Caco-2 (cell line): ENCODE results near the gene DCXR. TPM values are rescaled to one million over a fixed set of nuclear protein-coding genes. Genes with fewer than 3 reads are reported as not detected.

Experiments
- BruUV-seq: library from RNA; stranded (reverse); fragments of 400-500 nt; replicated peaks from 2 replicates; lab custom pipeline; 2021; lab: Mats Ljungman, UMichigan
- CTCF ChIA-PET: fragments of 300-600 bp; sonication (Branson Sonifier 250); formaldehyde crosslinking; loops from one replicate; lab custom pipeline; 2022; ENCODE audit warnings: antibody characterized with exemption; lab: Charles Lee
- POLR2A ChIA-PET: fragments of 300-600 bp; sonication (Branson Sonifier 250); formaldehyde crosslinking; loops from one replicate; lab custom pipeline; 2022; ENCODE audit warnings: antibody characterized with exemption; lab: Charles Lee
- DNase-seq, 2 experiments: peaks; one replicate each; pipeline versions ENCODE4 v3.0.0 to v3.0.0-alpha.2; 2020 to 2022
- H3K27me3 ChIP-seq: replicated peaks from 2 replicates; pipeline ENCODE4 v1.6.0; 2011; ENCODE audit warnings: low read length; ENCODE audit not compliant: control insufficient read depth, insufficient read depth
- H3K36me3 ChIP-seq: 2 replicates; pipeline ENCODE4 v1.5.1; 2011; ENCODE audit warnings: low read length; ENCODE audit not compliant: control insufficient read depth, insufficient read depth
- H3K4me1 ChIP-seq: fragments of 250-450 bp; sonication (Bioruptor Pico); 2 replicates; pipeline ENCODE4 v1.5.1; 2020; ENCODE audit warnings: mild to moderate bottlenecking
- H3K4me3 ChIP-seq: 2 replicates; pipeline ENCODE4 v1.5.1; 2011; ENCODE audit warnings: low read depth, mild to moderate bottlenecking, control low read depth, low read length
- H3K9me3 ChIP-seq: fragments of 250-450 bp; sonication (Bioruptor Pico); 2 replicates; pipeline ENCODE4 v1.5.1; 2020; ENCODE audit warnings: mild to moderate bottlenecking, moderate library complexity
- H3K27ac Mint-ChIP-seq: one replicate; pipeline ENCODE4 v1.8.0; 2022; ENCODE audit warnings: mixed read lengths; ENCODE audit not compliant: unreplicated experiment
- H3K27me3 Mint-ChIP-seq: one replicate; pipeline ENCODE4 v1.8.0; 2022; ENCODE audit warnings: mixed read lengths; ENCODE audit not compliant: insufficient read depth, unreplicated experiment
- H3K36me3 Mint-ChIP-seq: one replicate; pipeline ENCODE4 v1.8.0; 2022; ENCODE audit warnings: mild to moderate bottlenecking, mixed read lengths; ENCODE audit not compliant: insufficient read depth, unreplicated experiment
- H3K4me1 Mint-ChIP-seq: one replicate; pipeline ENCODE4 v1.8.0; 2022; ENCODE audit warnings: low read depth, mixed read lengths; ENCODE audit not compliant: unreplicated experiment
- H3K4me3 Mint-ChIP-seq: one replicate; pipeline ENCODE4 v1.8.0; 2022; ENCODE audit warnings: mild to moderate bottlenecking, moderate library complexity, mixed read lengths; ENCODE audit not compliant: unreplicated experiment
- H3K9me3 Mint-ChIP-seq: one replicate; pipeline ENCODE4 v1.8.0; 2022; ENCODE audit warnings: mixed read lengths; ENCODE audit not compliant: unreplicated experiment
- CTCF ChIP-seq, 2 experiments: fragments of 200-600 bp in 1 of 2; IDR thresholded peaks; 1 replicate in 1 of 2; 2 replicates in 1 of 2; pipeline versions ENCODE4 v1.5.1 to v1.8.0; 2011 to 2022; ENCODE audit warnings: antibody characterized with exemption in 1 of 2, control low read depth in 1 of 2, inconsistent platforms in 1 of 2, low read depth in 1 of 2, low read length in 1 of 2, mild to moderate bottlenecking in 1 of 2, moderate library complexity in 1 of 2; ENCODE audit not compliant: insufficient read depth in 1 of 2, severe bottlenecking in 1 of 2, unreplicated experiment in 1 of 2
- intact Hi-C: fragments of 100-400 bp; cut with micrococcal nuclease; formaldehyde crosslinking; loops from one replicate; pipeline ENCODE4 v1.10.0; 2022; ENCODE audit not compliant: unreplicated experiment
- total RNA-seq: library from RNA; stranded (reverse); gene quantifications from 2 replicates; pipeline ENCODE4 v1.2.3, GENCODE V29; 2022

DCXR gene
- total RNA-seq, 1 experiment from 2014 or later: 197 TPM

- Mint-ChIP-seq H3K36me3 (peaks cover 54% of the 10 kb centered on the region), H3K4me1 (no peaks in the 10 kb centered on the region), H3K9me3 (no peaks in the 10 kb centered on the region), H3K27ac (peak overlapping the region; percentile 67), H3K4me3 (no peak overlapping the region), H3K27me3 (no peaks in the 10 kb centered on the region)
- Histone ChIP-seq H3K4me1 (peaks cover 7% of the 10 kb centered on the region), H3K27me3 (no peaks in the 10 kb centered on the region), H3K4me3 (no peak overlapping the region), H3K9me3 (no peaks in the 10 kb centered on the region), H3K36me3 (peaks cover 1% of the 10 kb centered on the region; the same call in 1 of the 2 replicates)
- BruUV-seq: no TSS peak
- intact Hi-C loops: no loop called here
- POLR2A ChIA-PET: no interaction called here
- no peak for DNase-seq
- no peak for TF ChIP-seq CTCF (IDR thresholded peaks at IDR 0.05; ENCODE audit: insufficient read depth in 1 of 2, low read depth in 1 of 2, low read length in 1 of 2, severe bottlenecking in 1 of 2, unreplicated experiment in 1 of 2)
- CTCF ChIA-PET: interaction anchor here (0.6 to 1.0 kb wide), 2 partner anchors 14 to 24 kb away, joined by 7 read pairs; partner anchors contain the start of gene RAC3
Measured at GRCh38 chr17:82055023-82055964, 17.8 kb upstream of the DCXR start.

GRCh38 chr17:82054351-82055022 lies 17.0 kb upstream of the DCXR start:
- peaks cover 8% of the 10 kb centered on the region for H3K4me1 ChIP-seq
- no peak for TF ChIP-seq CTCF (IDR thresholded peaks at IDR 0.05; ENCODE audit: insufficient read depth in 1 of 2, low read depth in 1 of 2, low read length in 1 of 2, severe bottlenecking in 1 of 2, unreplicated experiment in 1 of 2)
- POLR2A ChIA-PET: no interaction called here

More at GRCh38 chr17:82054351-82055022, 17.0 kb upstream of the DCXR start:
- peaks cover 1% of the 10 kb centered on the region; the same call in 1 of the 2 replicates for H3K36me3 ChIP-seq
- H3K4me3 Mint-ChIP-seq: no peak overlapping the region
- no peaks in the 10 kb centered on the region for H3K27me3 Mint-ChIP-seq
- peaks cover 46% of the 10 kb centered on the region for H3K36me3 Mint-ChIP-seq
- CTCF ChIA-PET: interaction anchor here (0.6 kb wide), 1 partner anchor 13 kb away, joined by 7 read pairs; no protein-coding TSS in a partner anchor
- intact Hi-C loops: no loop called here
- H3K27me3 ChIP-seq: no peaks in the 10 kb centered on the region
- peak overlapping the region; percentile 67 for H3K27ac Mint-ChIP-seq
- H3K9me3 ChIP-seq: no peaks in the 10 kb centered on the region
- no peaks in the 10 kb centered on the region for H3K4me1 Mint-ChIP-seq
- no peak overlapping the region for H3K4me3 ChIP-seq
- no peak for DNase-seq
- no peaks in the 10 kb centered on the region for H3K9me3 Mint-ChIP-seq
- no TSS peak for BruUV-seq
